Glomerular visceral epithelial cell (primary cell): Measurements from ENCODE around the gene AKAIN1.

Source experiments
- DNase-seq: peaks from one replicate; pipeline ENCODE4 v3.0.0-alpha.2; 2016; ENCODE audit errors: extremely low spot score

The AKAIN1 gene

GRCh38 chr18:5095239-5095638 is 101.8 kb downstream of the AKAIN1 start:
- no peak for DNase-seq

GRCh38 chr18:5093902-5094301 is 103.2 kb downstream of the AKAIN1 start:
- no peak for DNase-seq
